ENCODE measurements around the gene STOML1. TPM values are rescaled to one million over a fixed set of nuclear protein-coding genes. Genes with fewer than 3 reads are reported as not detected.

STOML1 gene
- total and polyA plus RNA-seq, 9 of the 15 experiments (the other 6 are each of a cell fraction or from before 2014, with no cell fraction given), result 0.25 to 9.7 (median 4.6) TPM

- TF ChIP-seq HMGXB4 (CRISPR knock-in tag; IDR thresholded peaks at IDR 0.05) (no peak), RBFOX2 (IDR thresholded peaks at IDR 0.05; ENCODE audit: low read depth, low read length) (no peak), RBM34 (IDR thresholded peaks at IDR 0.05; ENCODE audit: borderline replicate concordance, insufficient read depth, low read length) (no peak), ZBTB49 (CRISPR knock-in tag; IDR thresholded peaks at IDR 0.05; ENCODE audit: borderline replicate concordance) (no peak), MAFG (tag; conservative IDR thresholded peaks at IDR 0.05) (0 out of 2 replicates have a peak, but pooled peaks have one; percentile 32), TBL1XR1 (IDR thresholded peaks at IDR 0.05; ENCODE audit: low read length in 2 of 2) (no peak), RBM25 (IDR thresholded peaks at IDR 0.05; ENCODE audit: low read depth, low read length, severe bottlenecking) (no peak), GTF2E2 (tag; IDR thresholded peaks at IDR 0.05) (no peak), VEZF1 (CRISPR knock-in tag; IDR thresholded peaks at IDR 0.05) (0 out of 2 replicates have a peak, but pooled peaks have one; percentile 14), ELF2 (CRISPR knock-in tag; IDR thresholded peaks at IDR 0.05) (no peak), NRF1 (conservative IDR thresholded peaks at IDR 0.05 in 1 of 2, IDR thresholded peaks at IDR 0.05 in 1 of 2) (no peak), KAT8 (IDR thresholded peaks at IDR 0.05; ENCODE audit: low read depth) (no peak), ZBTB17 (CRISPR knock-in tag; IDR thresholded peaks at IDR 0.05) (no peak), ZNF407 (IDR thresholded peaks at IDR 0.05; ENCODE audit: low read depth) (no peak)
These were observed 4.2 kb upstream of the STOML1 start (continued) for GRCh38 chr15:73996267-73996666.
